ENCODE data around the gene ATP6V0A4. TPM values are rescaled to one million over a fixed set of nuclear protein-coding genes. Genes with fewer than 3 reads are reported as not detected.

The ATP6V0A4 gene
- total RNA-seq, 1 donor from 2014 or later, result not detected

DNA sequence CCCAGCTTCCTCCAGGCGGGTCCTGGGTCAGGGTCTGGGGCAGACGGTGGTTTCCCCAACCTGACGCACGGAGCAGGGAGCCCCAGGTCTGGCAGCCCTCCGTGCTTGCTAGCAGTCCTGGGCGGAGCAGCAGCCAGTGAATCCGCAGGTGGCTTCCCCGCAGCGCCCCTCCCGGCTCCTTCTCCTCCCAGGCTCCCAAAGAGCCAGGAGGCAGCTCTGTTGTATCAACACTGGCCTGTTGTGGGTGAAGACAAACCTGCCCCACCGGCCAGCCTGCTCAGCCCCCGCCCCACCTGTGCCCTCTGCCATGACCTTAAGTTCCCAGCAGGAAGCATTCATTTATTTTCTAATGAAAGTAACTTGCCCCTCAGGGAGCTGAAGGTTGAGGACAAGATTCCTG, 24.2 kb downstream of the ATP6V0A4 start:
- CTCF ChIA-PET, result no interaction called here
- Mint-ChIP-seq H3K9me3 (no peaks in the 10 kb centered on the region), H3K36me3 (ENCODE audit: low read depth) (no peaks in the 10 kb centered on the region), H3K27me3 (no peaks in the 10 kb centered on the region), H3K4me1 (no peaks in the 10 kb centered on the region), H3K27ac (no peak overlapping the region), H3K4me3 (no peak overlapping the region)
- intact Hi-C loops (cut with micrococcal nuclease), result no loop called here
- TF ChIP-seq, protein P1, sequence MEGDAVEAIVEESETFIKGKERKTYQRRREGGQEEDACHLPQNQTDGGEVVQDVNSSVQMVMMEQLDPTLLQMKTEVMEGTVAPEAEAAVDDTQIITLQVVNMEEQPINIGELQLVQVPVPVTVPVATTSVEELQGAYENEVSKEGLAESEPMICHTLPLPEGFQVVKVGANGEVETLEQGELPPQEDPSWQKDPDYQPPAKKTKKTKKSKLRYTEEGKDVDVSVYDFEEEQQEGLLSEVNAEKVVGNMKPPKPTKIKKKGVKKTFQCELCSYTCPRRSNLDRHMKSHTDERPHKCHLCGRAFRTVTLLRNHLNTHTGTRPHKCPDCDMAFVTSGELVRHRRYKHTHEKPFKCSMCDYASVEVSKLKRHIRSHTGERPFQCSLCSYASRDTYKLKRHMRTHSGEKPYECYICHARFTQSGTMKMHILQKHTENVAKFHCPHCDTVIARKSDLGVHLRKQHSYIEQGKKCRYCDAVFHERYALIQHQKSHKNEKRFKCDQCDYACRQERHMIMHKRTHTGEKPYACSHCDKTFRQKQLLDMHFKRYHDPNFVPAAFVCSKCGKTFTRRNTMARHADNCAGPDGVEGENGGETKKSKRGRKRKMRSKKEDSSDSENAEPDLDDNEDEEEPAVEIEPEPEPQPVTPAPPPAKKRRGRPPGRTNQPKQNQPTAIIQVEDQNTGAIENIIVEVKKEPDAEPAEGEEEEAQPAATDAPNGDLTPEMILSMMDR (IDR thresholded peaks at IDR 0.05), result no peak
- ATAC-seq (ENCODE audit: low read depth) (no peak), DNase-seq (no peak)
- POLR2A ChIA-PET, result no interaction called here

DNA sequence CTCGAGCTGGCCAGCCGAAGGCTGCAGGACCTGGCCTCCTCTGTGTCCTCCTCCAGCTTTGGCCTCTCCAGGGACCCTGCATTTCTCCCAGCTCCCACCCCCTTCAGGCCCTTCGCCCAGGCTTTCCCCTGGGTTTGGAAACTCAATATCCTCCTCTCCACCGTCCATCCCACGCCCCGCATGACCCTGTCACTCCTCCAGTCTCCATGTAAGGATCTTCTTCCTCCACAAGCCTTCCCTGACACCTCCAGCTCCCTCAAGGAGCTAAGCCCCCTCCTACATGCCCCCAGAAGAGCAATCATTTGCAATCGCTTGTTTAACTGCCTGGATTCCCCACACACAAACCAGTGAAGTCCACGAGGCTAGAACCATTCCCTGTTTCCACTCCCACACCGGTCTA, 24.8 kb downstream of the ATP6V0A4 start:
- CTCF ChIA-PET, result no interaction called here

DNA sequence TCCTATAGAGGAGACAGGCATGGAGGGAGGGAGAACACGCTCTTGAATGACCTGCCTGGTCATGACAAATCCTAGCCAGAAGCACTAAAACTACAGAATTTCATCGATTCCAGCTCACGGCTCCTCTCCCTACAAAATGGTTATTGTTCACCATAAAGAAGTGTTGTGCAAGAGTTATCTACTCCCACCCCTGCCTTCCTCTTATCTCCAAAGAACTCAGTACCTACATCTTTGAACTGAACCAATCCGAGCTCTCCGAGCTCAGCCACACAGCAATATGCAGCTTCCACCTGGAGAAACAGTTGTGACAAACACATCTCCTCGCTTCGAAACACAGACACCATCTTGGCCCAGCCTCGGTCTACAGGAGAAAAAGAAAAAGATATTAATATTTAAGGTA, 27.1 kb downstream of the ATP6V0A4 start:
- ATAC-seq (ENCODE audit: low read depth) (no peak), DNase-seq (no peak)
- no peaks in the 10 kb centered on the region for H3K27me3 Mint-ChIP-seq
- H3K36me3 Mint-ChIP-seq (ENCODE audit: low read depth), result no peaks in the 10 kb centered on the region
- intact Hi-C loops (cut with micrococcal nuclease), result no loop called here
- TF ChIP-seq, protein P1 (IDR thresholded peaks at IDR 0.05), result no peak
- no peak overlapping the region for H3K27ac Mint-ChIP-seq
- no peak overlapping the region for H3K4me3 Mint-ChIP-seq
- POLR2A ChIA-PET, result no interaction called here
- H3K9me3 Mint-ChIP-seq, result no peaks in the 10 kb centered on the region
- H3K4me1 Mint-ChIP-seq, result no peaks in the 10 kb centered on the region
- CTCF ChIA-PET, result no interaction called here

More for the DNA sequence above, 24.8 kb downstream of the ATP6V0A4 start:
- Mint-ChIP-seq H3K27me3 (no peaks in the 10 kb centered on the region), H3K27ac (no peak overlapping the region), H3K36me3 (ENCODE audit: low read depth) (no peaks in the 10 kb centered on the region), H3K9me3 (no peaks in the 10 kb centered on the region), H3K4me3 (no peak overlapping the region), H3K4me1 (no peaks in the 10 kb centered on the region)
- intact Hi-C loops (cut with micrococcal nuclease), result no loop called here
- TF ChIP-seq, protein P1 (IDR thresholded peaks at IDR 0.05), result no peak
- DNase-seq, result no peak
- POLR2A ChIA-PET, result no interaction called here
- no peak for ATAC-seq (ENCODE audit: low read depth)

DNA sequence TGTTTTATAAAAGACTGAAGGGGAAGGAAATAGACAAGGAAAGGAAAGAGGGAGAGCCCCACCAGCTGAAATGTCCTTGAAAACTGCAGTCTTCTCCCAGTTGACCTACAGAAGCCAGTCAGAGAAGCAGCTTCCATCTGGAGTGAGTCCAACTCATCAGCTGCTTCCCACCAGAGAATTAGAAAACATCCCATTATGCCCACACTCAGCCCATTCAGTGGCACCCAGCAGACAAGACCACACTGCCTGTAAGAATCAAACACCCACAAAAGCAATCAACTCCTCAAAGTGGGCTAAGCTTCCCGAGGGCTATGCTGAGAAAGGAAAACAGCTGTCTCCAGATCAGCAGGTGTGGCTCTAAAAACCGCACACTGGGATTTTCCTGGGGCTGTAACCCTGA, 29.8 kb downstream of the ATP6V0A4 start:
- intact Hi-C loops (cut with micrococcal nuclease), result no loop called here
- DNase-seq (no peak), ATAC-seq (ENCODE audit: low read depth) (no peak)
- Mint-ChIP-seq H3K27me3 (no peaks in the 10 kb centered on the region), H3K9me3 (no peaks in the 10 kb centered on the region), H3K36me3 (ENCODE audit: low read depth) (no peaks in the 10 kb centered on the region), H3K27ac (no peak overlapping the region), H3K4me3 (no peak overlapping the region), H3K4me1 (no peaks in the 10 kb centered on the region)
- ChIA-PET POLR2A (no interaction called here), CTCF (no interaction called here)
- TF ChIP-seq, protein P1 (IDR thresholded peaks at IDR 0.05), result no peak

DNA sequence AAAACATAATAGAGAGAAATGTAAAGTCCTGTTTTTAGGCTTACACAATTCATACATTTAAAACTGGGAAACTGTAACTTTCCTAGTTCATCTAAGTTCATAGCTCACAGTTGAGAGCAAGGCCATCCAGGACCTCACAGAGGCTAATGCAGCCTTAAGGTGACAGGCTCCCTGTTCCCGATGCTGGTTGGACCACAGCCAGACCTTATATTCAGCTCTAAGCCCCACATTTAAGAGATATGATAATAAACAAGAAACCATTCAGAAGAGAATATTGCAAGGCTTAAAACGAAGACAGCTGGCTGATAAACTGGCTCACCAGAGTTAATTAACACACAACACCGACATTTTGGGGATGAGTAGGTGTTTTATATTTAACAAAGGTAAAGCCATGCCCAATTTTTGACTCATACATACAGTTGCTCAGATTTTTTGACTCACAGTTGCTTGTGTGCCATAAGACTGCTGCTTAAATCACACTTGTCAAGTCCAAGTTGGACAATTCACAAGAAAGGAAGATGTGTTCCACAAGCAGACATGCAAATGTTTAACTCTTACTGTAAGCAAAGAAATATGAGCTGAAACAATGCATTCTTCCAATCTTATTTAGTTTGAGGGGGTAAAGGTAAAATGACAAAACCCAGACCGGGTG, 41.3 kb downstream of the ATP6V0A4 start:
- CTCF ChIA-PET, result interaction anchor here (1.1 kb wide), 1 partner anchor 18 kb away, joined by 3 read pairs; no protein-coding TSS in a partner anchor
- ATAC-seq (ENCODE audit: low read depth) (no peak), DNase-seq (no peak)
- POLR2A ChIA-PET, result no interaction called here
- TF ChIP-seq, protein P1 (IDR thresholded peaks at IDR 0.05), result no peak
- H3K36me3 Mint-ChIP-seq (ENCODE audit: low read depth), result no peaks in the 10 kb centered on the region
- H3K27me3 Mint-ChIP-seq, result peaks cover 4% of the 10 kb centered on the region
- no peaks in the 10 kb centered on the region for H3K9me3 Mint-ChIP-seq
- intact Hi-C loops (cut with micrococcal nuclease), result no loop called here
- no peak overlapping the region for H3K27ac Mint-ChIP-seq
- H3K4me3 Mint-ChIP-seq, result no peak overlapping the region
- H3K4me1 Mint-ChIP-seq, result no peaks in the 10 kb centered on the region
